Measurements from ENCODE around the gene WDR76. TPM values are rescaled to one million over a fixed set of nuclear protein-coding genes. Genes with fewer than 3 reads are reported as not detected.

The WDR76 gene
- total RNA-seq, 4 donors from 2014 or later, result 6.4 to 11.4 (median 10.1) TPM

DNA sequence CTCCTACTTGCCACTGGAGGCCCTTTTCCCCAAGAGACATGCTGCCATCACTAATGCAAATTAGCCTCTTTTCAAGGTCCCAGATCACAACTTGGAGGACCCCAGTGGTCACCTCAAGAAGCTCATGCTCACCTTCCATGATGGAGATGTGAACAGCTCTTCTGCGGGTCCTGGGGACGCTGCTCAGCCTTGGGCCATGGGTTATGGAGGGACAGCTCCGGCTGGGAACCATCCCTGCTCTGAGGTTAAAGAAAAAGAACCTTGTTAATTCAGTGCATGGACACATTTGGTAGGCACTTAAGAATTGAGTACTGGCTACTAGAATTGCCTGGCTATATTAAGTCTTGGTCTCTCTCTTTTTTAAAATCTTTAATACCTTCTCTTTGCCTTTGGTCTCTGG lies 56.8 kb downstream of the WDR76 start:
- no peaks in the 10 kb centered on the region for H3K4me1 ChIP-seq
- peaks cover 0 to 5% of the 10 kb centered on the region in 2 donors for H3K36me3 ChIP-seq
- TF ChIP-seq POLR2A (IDR thresholded peaks at IDR 0.05) (no peak), POLR2AphosphoS5 (IDR thresholded peaks at IDR 0.05) (no peak), EP300 (IDR thresholded peaks at IDR 0.05) (no peak)
- TF ChIP-seq, protein P1, sequence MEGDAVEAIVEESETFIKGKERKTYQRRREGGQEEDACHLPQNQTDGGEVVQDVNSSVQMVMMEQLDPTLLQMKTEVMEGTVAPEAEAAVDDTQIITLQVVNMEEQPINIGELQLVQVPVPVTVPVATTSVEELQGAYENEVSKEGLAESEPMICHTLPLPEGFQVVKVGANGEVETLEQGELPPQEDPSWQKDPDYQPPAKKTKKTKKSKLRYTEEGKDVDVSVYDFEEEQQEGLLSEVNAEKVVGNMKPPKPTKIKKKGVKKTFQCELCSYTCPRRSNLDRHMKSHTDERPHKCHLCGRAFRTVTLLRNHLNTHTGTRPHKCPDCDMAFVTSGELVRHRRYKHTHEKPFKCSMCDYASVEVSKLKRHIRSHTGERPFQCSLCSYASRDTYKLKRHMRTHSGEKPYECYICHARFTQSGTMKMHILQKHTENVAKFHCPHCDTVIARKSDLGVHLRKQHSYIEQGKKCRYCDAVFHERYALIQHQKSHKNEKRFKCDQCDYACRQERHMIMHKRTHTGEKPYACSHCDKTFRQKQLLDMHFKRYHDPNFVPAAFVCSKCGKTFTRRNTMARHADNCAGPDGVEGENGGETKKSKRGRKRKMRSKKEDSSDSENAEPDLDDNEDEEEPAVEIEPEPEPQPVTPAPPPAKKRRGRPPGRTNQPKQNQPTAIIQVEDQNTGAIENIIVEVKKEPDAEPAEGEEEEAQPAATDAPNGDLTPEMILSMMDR (IDR thresholded peaks at IDR 0.05), result no peak
- H3K27ac ChIP-seq, result no peak overlapping the region
- H3K27me3 ChIP-seq, result no peaks in the 10 kb centered on the region
- 87 to 100% methylated on average over 3 of the region's 3 CpGs for WGBS, 2 donors (ENCODE audit: low coverage in 1 of 2)
- H3K4me3 ChIP-seq, result no peak overlapping the region
- ATAC-seq, result no peak
- H3K9me3 ChIP-seq, result no peaks in the 10 kb centered on the region

DNA sequence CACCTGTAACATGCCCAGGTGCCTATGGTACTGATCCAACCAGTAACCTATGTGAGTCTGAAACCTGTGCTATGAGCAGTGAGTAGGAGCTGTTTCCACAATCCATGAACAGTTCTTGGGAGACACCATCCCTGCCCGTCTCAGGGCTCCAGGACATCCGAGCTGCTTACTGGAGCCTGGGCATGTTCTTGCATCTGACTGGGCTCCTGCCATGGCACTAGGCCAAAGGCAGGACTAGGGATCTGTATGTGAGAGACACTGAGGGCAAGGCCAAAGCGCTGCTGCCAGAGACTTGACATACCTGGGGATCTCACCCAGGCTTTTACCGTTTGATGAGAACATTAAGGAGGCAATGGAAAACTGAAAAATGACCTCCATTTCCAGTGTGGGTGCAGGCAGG lies 59.8 kb downstream of the WDR76 start:
- no peaks in the 10 kb centered on the region for H3K36me3 ChIP-seq
- H3K4me3 ChIP-seq, result no peak overlapping the region
- H3K9me3 ChIP-seq, result no peaks in the 10 kb centered on the region
- H3K4me1 ChIP-seq, result no peaks in the 10 kb centered on the region
- H3K27ac ChIP-seq, result no peak overlapping the region
- H3K27me3 ChIP-seq, result no peaks in the 10 kb centered on the region
- WGBS, 2 donors (ENCODE audit: low coverage in 1 of 2), result 50 to 80% methylated on average over 1 of the region's 4 CpGs
- no peak for TF ChIP-seq EP300 (IDR thresholded peaks at IDR 0.05)
- no peak for TF ChIP-seq POLR2AphosphoS5 (IDR thresholded peaks at IDR 0.05)
- TF ChIP-seq POLR2A (IDR thresholded peaks at IDR 0.05), result no peak
- TF ChIP-seq, protein P1 (IDR thresholded peaks at IDR 0.05), result no peak
- ATAC-seq, result no peak

DNA sequence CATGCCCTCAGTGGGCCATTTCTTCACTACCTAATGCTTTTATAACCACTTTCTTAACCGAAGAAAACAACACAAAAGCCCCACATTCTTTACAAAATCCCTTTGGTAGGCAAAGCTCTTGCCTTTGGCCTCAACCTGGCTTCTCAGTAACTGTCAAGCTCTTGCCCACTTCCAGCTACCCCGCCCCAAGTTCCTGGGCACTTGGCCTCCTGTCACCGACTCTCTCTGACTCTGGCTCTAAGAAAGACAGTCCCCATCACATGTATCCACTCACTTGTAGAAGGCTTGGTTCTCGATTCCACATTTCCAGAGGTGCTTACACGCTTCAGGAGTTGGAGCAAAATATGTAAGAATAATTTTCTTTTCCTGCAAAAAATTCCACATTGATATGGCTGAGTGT lies 61.1 kb downstream of the WDR76 start:
- Histone ChIP-seq H3K4me1 (no peaks in the 10 kb centered on the region), H3K27ac (no peak overlapping the region), H3K36me3 (no peaks in the 10 kb centered on the region), H3K4me3 (no peak overlapping the region), H3K9me3 (no peaks in the 10 kb centered on the region), H3K27me3 (no peaks in the 10 kb centered on the region)
- WGBS, 2 donors (ENCODE audit: low coverage in 1 of 2), result 73 to 80% methylated on average over 3 to 5 of the region's 5 CpGs
- ATAC-seq, result no peak
- TF ChIP-seq EP300 (IDR thresholded peaks at IDR 0.05), result no peak
- TF ChIP-seq POLR2AphosphoS5 (IDR thresholded peaks at IDR 0.05), result no peak
- no peak for TF ChIP-seq POLR2A (IDR thresholded peaks at IDR 0.05)
- TF ChIP-seq, protein P1 (IDR thresholded peaks at IDR 0.05), result no peak

DNA sequence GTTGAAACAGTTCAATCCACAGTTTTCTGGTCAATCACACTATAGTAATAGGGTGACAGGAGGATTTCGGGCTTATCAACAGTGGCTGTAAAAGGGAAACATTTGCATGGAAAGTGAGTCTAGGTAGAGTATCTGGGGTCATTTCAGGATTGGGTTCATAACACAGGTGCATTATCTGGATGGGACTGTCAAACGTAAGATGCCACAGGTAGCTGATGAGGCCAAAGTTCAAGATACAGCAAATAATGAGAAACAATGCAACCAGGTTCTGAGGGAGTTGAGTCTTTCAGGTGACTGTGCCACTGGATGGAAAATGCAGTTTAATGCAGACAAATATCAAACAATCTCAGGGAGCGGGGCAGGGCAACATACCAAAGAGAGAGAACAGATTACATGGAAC lies 62.2 kb downstream of the WDR76 start:
- peaks cover 0 to 8% (median 0%) of the 10 kb centered on the region in 3 donors for H3K4me1 ChIP-seq
- no peaks in the 10 kb centered on the region for H3K27me3 ChIP-seq
- TF ChIP-seq POLR2A (IDR thresholded peaks at IDR 0.05), result no peak
- TF ChIP-seq, protein P1 (IDR thresholded peaks at IDR 0.05), result no peak
- TF ChIP-seq EP300 (IDR thresholded peaks at IDR 0.05), result no peak
- no peak for TF ChIP-seq POLR2AphosphoS5 (IDR thresholded peaks at IDR 0.05)
- no peak overlapping the region for H3K4me3 ChIP-seq
- 84 to 97% methylated on average over 2 to 3 of the region's 3 CpGs for whole genome bisulfite sequencing, 2 donors (ENCODE audit: low coverage in 1 of 2)
- no peak for ATAC-seq
- H3K27ac ChIP-seq, result no peak overlapping the region
- H3K9me3 ChIP-seq, result no peaks in the 10 kb centered on the region
- H3K36me3 ChIP-seq, result no peaks in the 10 kb centered on the region

DNA sequence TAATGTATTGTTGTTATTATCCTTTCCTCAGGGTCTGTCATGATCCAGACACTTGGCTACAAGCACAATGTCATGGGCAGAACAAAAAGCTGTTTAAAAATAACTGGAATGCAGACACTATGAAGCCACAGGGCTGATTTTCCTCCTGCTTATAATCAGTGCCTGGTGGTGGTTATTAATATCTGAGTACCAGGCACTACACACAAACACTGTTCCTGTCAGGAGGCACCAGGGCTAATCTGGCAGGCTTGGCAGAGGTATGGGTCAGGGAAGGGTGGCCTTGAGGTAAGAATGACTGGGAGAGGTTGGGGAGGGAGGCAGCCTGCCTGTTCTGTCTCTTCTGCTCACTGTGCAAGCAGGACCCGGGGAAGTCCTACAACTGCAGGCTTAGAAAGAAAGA lies 67.2 kb downstream of the WDR76 start:
- Histone ChIP-seq H3K4me3 (no peak overlapping the region), H3K9me3 (no peaks in the 10 kb centered on the region), H3K4me1 (peaks cover 0 to 11% (median 0%) of the 10 kb centered on the region in 3 donors), H3K27me3 (no peaks in the 10 kb centered on the region), H3K27ac (no peak overlapping the region), H3K36me3 (no peaks in the 10 kb centered on the region)
- TF ChIP-seq, protein P1 (IDR thresholded peaks at IDR 0.05), result no peak
- TF ChIP-seq POLR2AphosphoS5 (IDR thresholded peaks at IDR 0.05) (no peak), POLR2A (IDR thresholded peaks at IDR 0.05) (no peak), EP300 (IDR thresholded peaks at IDR 0.05) (no peak)
- ATAC-seq, result no peak
- 20 to 29% methylated on average over 1 of the region's 1 CpG for WGBS, 2 donors (ENCODE audit: low coverage in 1 of 2)

All from gastroesophageal sphincter (tissue), 4 donors.